Osteocyte (in vitro differentiated cells): ENCODE results near the gene PRSS33. TPM values are rescaled to one million over a fixed set of nuclear protein-coding genes. Genes with fewer than 3 reads are reported as not detected.
A peak's percentile ranks its signal among the peaks of the same experiment; 100 is the strongest.

ENCODE experiments used
- DNase-seq: peaks from one replicate; pipeline ENCODE4 v3.0.0; 2021; ENCODE audit warnings: mixed read lengths; ENCODE audit not compliant: unreplicated experiment; ENCODE audit errors: extremely low spot score
- H3K27ac Mint-ChIP-seq: one replicate; pipeline ENCODE4 v1.8.0; 2021; ENCODE audit warnings: mild to moderate bottlenecking, mixed read lengths; ENCODE audit not compliant: unreplicated experiment
- H3K27me3 Mint-ChIP-seq: one replicate; pipeline ENCODE4 v1.8.0; 2021; ENCODE audit warnings: mixed read lengths; ENCODE audit not compliant: unreplicated experiment
- H3K36me3 Mint-ChIP-seq: one replicate; pipeline ENCODE4 v1.8.0; 2021; ENCODE audit warnings: mixed read lengths; ENCODE audit not compliant: unreplicated experiment
- H3K4me1 Mint-ChIP-seq: one replicate; pipeline ENCODE4 v1.8.0; 2021; ENCODE audit warnings: mixed read lengths; ENCODE audit not compliant: unreplicated experiment
- H3K4me3 Mint-ChIP-seq: one replicate; pipeline ENCODE4 v1.8.0; 2021; ENCODE audit warnings: mild to moderate bottlenecking, moderate library complexity, mixed read lengths; ENCODE audit not compliant: unreplicated experiment
- H3K9me3 Mint-ChIP-seq: one replicate; pipeline ENCODE4 v1.8.0; 2021; ENCODE audit warnings: mixed read lengths; ENCODE audit not compliant: unreplicated experiment
- total RNA-seq: library from RNA; stranded (reverse); gene quantifications from 2 replicates; pipeline ENCODE4 v1.2.1, GENCODE V29; 2021
- TF ChIP-seq, protein P1 (sequence below): fragments of 200-600 bp; sonication (generic); IDR thresholded peaks from 2 replicates; pipeline ENCODE4 v1.5.0; 2021; ENCODE audit warnings: antibody characterized with exemption, mild to moderate bottlenecking, moderate library complexity

Gene PRSS33
- total RNA-seq, 1 donor from 2014 or later, result not detected

DNA sequence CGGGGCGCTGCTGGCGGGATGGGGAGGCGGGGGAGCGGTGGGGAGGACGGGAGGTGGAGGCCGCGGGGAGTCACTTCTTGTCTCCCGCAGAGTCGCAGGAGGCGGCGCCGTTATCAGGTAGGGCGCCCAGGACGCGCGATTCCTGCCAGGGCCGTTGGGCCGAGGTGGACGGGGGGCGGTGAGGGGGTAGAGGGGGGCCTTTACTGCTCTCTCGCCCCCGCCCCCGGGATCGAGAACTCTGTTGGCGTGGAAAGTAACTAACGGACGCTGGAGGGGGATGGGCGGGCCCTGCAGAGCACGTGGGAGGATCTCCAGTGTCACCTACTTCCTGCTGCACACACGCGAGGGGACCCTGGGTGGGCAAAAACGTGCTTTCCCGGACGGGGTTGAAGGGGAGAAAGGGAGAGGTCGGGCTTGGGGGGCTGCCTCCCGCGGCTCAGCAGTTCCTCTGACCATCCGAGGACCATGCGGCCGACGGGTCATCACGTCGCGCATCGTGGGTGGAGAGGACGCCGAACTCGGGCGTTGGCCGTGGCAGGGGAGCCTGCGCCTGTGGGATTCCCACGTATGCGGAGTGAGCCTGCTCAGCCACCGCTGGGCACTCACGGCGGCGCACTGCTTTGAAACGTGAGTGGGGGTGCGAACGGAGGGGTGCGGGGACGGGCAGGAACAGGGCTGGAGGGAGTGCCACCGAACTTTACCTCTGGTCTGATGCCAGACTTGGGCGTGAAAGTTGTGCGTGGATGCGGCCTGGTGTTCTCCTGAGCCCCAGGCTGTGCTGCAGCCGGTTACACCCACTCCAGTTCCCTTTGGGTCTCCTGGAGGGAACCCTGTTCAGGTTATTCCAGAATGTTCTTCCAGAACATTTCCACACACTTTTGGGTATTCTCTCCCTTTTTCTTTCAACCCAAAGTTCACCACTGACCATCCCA lies 30.2 kb upstream of the PRSS33 start:
- Mint-ChIP-seq H3K27me3 (peaks cover 19% of the 10 kb centered on the region), H3K9me3 (no peaks in the 10 kb centered on the region), H3K4me1 (no peaks in the 10 kb centered on the region), H3K4me3 (no peak overlapping the region), H3K27ac (no peak overlapping the region), H3K36me3 (no peaks in the 10 kb centered on the region)
- DNase-seq, result peak; percentile 82
- TF ChIP-seq, protein P1, sequence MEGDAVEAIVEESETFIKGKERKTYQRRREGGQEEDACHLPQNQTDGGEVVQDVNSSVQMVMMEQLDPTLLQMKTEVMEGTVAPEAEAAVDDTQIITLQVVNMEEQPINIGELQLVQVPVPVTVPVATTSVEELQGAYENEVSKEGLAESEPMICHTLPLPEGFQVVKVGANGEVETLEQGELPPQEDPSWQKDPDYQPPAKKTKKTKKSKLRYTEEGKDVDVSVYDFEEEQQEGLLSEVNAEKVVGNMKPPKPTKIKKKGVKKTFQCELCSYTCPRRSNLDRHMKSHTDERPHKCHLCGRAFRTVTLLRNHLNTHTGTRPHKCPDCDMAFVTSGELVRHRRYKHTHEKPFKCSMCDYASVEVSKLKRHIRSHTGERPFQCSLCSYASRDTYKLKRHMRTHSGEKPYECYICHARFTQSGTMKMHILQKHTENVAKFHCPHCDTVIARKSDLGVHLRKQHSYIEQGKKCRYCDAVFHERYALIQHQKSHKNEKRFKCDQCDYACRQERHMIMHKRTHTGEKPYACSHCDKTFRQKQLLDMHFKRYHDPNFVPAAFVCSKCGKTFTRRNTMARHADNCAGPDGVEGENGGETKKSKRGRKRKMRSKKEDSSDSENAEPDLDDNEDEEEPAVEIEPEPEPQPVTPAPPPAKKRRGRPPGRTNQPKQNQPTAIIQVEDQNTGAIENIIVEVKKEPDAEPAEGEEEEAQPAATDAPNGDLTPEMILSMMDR, result no peak

DNA sequence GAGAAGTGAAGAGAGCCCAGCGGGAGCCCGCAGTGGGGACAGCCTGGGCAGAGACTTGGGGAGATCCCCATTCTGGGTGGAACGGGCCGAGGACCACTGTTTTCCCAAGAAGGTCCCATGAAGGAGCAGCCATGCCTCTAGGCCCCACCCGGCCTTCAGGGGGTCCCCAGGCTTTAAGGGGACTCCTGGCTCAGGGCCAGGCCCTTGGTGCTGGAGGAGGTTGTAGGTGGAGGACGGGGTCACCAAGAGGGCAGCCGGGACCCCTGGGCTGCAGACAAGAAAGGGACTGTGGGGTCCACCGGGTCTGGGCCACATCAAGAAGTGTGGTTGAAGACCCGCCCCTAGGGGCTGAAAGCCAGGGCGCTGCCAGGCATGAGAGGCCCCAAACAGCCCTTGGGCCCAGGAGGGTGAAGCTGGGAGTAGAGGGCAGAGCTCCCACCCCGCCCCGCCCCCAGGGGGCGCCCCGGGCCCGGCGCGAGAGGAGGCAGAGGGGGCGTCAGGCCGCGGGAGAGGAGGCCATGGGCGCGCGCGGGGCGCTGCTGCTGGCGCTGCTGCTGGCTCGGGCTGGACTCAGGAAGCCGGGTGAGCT lies 29.5 kb upstream of the PRSS33 start, which contains the start of gene PRSS21:
TSS of gene PRSS21 (plus strand) at position 487 of the 589 bp plus-strand sequence. CDS start at position 519, 32 bp downstream.
- Mint-ChIP-seq H3K27me3 (peaks cover 18% of the 10 kb centered on the region), H3K4me1 (no peaks in the 10 kb centered on the region), H3K36me3 (no peaks in the 10 kb centered on the region), H3K4me3 (no peak within 1 kb of the TSS), H3K27ac (no peak within 1 kb of the TSS), H3K9me3 (no peaks in the 10 kb centered on the region)
- DNase-seq, result no peak
- TF ChIP-seq, protein P1, result no peak

DNA sequence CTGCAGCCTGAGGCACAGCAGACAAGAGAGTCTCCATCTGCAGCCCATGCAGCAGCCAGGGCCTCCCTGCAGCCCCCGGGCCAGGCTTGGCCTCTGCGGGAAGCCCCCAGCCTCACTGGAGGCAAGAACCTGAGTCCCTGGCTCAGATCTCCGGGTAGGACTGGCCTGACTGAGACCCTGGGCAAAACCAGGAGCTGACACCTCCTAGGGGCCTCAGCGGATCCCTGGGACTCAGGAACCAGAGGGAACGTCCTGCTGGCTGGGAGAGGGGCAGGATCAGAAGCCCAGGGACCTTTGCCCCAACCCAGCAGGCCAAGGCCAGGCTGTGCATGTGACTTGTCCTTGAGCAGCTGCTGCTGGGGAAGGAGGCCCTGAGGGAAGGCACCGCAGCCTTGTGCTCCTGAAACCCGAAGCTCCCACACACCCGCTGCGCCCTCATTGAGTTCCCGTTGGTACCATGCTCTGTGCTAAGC lies 28.0 kb upstream of the PRSS33 start:
- H3K36me3 Mint-ChIP-seq, result no peaks in the 10 kb centered on the region
- TF ChIP-seq, protein P1, result no peak
- no peak for DNase-seq
- peaks cover 18% of the 10 kb centered on the region for H3K27me3 Mint-ChIP-seq
- H3K9me3 Mint-ChIP-seq, result no peaks in the 10 kb centered on the region
- no peak overlapping the region for H3K27ac Mint-ChIP-seq
- H3K4me1 Mint-ChIP-seq, result no peaks in the 10 kb centered on the region
- no peak overlapping the region for H3K4me3 Mint-ChIP-seq

DNA sequence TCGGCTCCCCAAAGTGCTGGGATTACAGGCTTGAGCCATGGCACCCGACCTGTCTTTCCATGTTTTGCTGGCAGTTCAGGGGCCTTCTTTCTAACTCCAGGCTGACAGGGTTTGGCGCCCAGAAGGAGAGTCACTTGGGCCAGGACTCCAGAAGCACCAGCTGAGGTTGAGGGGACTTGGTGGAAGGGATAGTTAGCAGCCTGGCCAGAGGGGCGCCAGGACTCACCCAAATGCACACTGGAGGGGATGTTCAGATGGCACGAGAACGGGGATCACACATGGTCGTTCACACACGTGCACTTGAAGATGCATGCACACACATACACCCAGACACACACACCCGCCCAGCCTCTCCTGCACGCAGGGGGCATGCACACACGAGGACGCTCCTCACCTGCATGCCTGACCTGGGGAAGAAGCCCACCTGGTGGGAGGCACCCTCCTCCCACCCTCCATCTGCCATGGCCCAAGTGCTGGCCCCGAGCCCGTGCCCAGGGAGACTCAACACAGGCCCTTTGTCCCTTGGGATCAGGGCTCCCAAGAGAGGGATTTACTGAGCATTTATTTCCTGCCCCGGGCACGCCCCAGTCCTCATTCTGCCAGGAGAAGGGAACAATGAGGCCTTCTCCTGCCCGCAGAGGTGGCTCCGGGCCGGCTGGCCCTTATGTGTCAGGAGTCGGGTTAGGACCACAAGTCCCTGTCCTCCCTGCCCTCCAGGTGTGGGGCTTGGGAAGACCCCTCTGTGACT lies 27.4 kb upstream of the PRSS33 start:
- TF ChIP-seq, protein P1, result no peak
- Mint-ChIP-seq H3K4me1 (no peaks in the 10 kb centered on the region), H3K36me3 (no peaks in the 10 kb centered on the region), H3K9me3 (no peaks in the 10 kb centered on the region), H3K27me3 (peaks cover 23% of the 10 kb centered on the region), H3K27ac (no peak overlapping the region), H3K4me3 (no peak overlapping the region)
- DNase-seq, result no peak
